ENCODE results near the gene LYRM2.
"Not testable (repeated sequence)": the region's sequence is repeated elsewhere in the genome, so short reads cannot be mapped to it uniquely, and the experiment has no call there.

LYRM2 gene

DNA sequence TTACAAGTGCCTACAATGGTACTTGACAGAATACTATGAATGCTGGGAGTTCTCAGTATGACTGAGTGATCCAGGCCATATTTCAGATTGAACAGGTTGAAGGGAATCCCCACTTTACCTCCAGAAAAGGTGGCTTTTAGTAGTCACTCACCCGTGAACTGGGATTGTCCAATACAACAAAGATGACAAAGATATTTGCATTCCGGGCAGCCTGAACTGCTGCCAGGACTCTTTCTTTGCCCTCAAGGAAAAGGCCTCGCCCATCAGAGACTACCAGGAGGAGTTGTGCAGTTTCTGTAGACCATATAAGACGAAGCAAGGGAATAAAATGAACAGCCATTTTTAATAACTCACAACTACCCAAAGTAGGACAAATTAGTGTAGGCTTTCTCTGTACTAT, 6.3 kb upstream of the LYRM2 start:
- no peak for DNase-seq

- DNase-seq: no peak
Observed at GRCh38 chr6:89643406-89643805, 4.9 kb upstream of the LYRM2 start.

GRCh38 chr6:89642956-89643355, 4.4 kb upstream of the LYRM2 start:
- DNase-seq: no peak

GRCh38 chr6:89641581-89641980, 3.0 kb upstream of the LYRM2 start:
- not testable (repeated sequence) for DNase-seq

- no peak for DNase-seq
Observed at GRCh38 chr6:89640804-89641203, 2.3 kb upstream of the LYRM2 start.

DNA sequence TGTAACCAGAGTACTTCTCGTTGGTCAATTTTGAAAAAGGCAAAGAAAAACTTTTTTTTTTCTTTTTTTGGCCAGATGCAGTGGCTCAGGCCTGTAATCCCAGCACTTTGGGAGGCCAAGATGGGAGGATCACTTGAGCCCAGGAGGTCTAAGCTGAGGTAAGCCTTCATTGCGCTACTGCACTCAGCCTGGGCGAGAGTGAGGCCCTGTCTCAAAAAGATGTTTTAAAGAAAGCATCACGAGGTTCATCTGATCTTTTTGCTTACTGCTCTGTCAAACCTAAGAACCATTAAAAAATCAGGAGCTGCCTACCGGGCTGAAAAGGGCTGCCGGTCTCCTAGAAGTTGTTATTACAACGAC, 607 bp downstream of the LYRM2 start:
- DNase-seq: no peak

DNA sequence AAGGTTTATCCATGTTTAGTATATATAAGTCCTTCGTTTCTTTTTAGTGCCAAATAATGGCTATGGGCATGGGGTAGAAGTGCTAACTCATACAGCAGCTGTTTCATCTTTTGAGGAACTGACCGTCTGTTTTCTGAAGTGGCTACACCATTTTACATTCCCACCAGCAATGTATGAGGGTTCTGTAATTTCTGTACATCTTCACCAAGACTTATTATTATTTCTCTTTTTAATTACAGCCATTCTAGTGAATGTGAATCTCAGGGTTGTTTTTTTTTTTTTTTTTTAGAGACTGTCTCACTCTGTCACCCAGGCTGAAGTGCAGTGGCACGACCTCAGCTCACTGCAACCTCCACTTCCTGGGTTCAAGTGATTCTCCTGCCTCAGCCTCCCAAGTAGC, 2.1 kb downstream of the LYRM2 start:
- DNase-seq: not testable (repeated sequence)

DNA sequence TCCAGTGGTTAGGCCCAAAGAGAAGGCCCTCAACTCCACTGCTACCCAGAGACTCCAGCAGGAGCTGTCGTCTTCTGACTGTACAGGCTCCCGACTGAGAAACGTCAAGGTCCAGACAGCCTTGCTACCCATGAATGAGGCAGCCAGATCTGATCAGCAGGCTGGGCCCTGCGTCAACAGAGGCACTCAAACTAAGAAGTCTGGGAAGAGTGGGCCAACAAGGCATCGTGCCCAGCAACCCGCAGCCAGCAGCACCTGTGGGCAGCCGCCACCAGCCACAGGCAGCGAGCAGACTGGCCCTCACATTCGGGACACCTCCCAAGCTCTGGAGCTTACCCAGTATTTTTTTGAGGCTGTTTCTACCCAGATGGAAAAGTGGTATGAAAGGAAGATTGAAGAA, 8.1 kb downstream of the LYRM2 start:
- DNase-seq: no peak

DNA sequence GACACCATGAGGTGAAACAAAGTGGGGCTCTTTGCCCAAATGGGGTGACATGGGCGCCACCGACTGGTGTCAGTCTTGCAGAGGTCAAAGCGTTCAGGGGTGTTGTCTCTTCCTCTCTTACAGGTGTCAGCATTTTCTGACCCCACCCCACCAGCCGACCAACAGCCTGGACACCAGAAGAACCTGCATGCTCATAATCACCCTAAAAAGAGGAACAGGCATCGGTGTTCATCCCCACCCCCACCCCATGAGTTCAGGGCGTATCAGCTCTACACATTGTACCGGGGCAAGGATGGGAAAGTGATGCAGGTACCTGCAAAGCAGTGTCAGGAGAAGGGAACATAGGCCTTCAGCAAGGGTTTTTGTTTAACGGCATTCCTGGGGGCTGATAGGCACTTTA, 14.8 kb downstream of the LYRM2 start:
- DNase-seq: no peak

DNA sequence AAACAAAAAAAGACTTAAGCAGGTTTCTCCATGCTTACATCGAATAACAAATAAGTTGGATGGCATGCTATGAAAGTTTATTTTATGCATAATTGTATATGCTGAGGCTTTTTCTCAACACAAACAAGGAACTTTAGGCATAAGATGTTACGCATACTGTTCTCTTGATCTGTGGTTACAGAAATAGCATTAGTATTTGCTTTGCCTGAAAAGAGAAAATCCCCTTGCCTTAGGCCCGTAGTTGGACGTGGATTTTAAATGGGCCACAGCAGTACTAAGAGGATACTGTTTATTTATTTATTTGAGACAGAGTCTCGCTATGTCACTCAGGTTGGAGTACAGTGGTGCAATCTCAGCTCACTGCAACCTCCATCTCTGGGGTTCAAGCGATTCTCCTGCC, 19.0 kb downstream of the LYRM2 start:
- DNase-seq: no peak

GRCh38 chr6:89618026-89618425, 20.5 kb downstream of the LYRM2 start:
- DNase-seq: no peak

GRCh38 chr6:89616531-89616930, 22.0 kb downstream of the LYRM2 start:
- no peak for DNase-seq

- DNase-seq: no peak
Observed at GRCh38 chr6:89615882-89616281, 22.7 kb downstream of the LYRM2 start.

- no peak for DNase-seq
Observed at GRCh38 chr6:89613790-89614189, 24.8 kb downstream of the LYRM2 start.

- no peak for DNase-seq
Observed at GRCh38 chr6:89612121-89612520, 26.4 kb downstream of the LYRM2 start.

DNA sequence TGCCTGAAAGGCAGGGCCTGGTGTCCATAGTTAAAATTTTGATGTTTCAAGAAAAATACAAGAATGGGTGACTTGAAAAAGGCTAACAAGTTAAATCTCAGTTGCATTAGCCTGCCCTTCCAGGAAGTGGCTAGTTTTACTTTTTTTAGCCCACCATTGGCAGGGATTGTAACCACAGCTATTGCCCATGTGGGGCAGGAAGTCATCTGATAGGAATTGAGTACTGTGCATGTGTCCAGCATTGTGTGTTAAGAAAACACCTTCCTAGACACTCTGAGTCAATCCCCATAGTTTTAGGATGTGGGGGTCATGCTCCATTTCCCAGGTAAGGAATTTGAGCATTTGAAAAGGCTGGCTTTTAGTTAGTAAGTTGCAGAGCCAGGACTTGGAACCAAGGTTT, 26.9 kb downstream of the LYRM2 start:
- DNase-seq: no peak

DNA sequence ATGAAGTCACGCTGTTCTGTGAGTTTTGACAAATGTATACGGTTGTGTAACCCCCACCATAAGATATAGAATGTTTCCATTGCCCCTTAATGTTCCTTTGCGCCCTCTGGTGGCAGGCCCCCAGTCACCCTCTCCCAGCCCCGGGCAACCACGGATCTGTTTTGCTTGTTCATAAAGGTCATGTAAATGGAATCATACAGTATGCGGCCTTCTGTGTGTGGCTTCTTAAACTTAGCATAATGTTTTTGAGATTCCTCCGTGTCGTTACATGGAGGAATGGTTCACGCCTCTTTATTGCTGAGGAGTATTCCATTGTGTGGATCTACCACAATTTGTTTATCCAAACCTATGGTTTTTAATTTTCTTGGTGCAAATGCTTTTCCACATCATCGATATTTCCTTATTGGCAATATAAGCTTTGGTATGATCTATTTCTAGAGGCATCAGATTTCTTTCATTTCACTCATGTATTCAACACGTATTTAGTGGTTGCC, 28.4 kb downstream of the LYRM2 start:
- peak; percentile 80 to 86 for DNase-seq

GRCh38 chr6:89605861-89606260, 32.7 kb downstream of the LYRM2 start:
- no peak for DNase-seq

DNA sequence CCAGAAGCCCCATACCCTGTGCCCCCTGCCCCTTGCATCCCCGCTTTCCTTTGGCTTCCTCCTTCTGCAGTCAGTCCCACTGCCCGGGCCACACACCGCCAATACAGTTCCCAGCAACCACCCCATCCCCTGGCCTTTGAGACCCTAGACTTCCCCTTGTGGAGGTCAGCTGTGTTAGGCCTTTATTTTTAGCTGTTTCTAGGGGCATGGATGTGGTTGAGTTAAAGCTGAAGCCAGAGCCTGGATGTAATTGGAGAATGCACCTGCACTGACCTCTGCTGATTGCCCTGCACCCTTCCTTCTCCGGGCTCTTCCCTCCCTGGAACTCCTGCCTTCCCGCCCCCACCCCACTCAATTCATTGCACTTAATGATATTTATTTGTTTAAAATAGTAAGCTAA, 33.9 kb downstream of the LYRM2 start:
- no peak for DNase-seq

GRCh38 chr6:89602166-89602565, 36.4 kb downstream of the LYRM2 start:
- no peak for DNase-seq

- DNase-seq: no peak
Observed at GRCh38 chr6:89599727-89600126, 38.8 kb downstream of the LYRM2 start.

DNA sequence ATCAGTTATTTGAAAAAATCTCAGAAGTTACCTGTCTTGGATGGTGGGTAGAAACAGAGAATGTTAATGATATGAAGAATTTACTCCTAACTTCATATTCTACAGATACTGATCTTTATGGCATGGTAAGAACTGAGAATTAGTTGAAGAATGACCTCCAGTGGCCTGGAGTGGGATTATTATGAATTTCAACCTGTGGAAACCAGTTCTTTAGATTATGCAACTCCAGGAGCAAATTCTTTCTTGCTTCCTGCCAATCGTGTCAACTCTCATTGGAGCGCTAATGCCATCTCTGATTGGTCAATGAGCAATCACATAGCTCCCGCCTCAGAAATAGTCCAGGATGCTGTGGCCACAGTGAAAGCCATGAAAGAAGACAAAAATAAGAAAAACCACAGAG, 40.6 kb downstream of the LYRM2 start:
- DNase-seq: no peak

DNA sequence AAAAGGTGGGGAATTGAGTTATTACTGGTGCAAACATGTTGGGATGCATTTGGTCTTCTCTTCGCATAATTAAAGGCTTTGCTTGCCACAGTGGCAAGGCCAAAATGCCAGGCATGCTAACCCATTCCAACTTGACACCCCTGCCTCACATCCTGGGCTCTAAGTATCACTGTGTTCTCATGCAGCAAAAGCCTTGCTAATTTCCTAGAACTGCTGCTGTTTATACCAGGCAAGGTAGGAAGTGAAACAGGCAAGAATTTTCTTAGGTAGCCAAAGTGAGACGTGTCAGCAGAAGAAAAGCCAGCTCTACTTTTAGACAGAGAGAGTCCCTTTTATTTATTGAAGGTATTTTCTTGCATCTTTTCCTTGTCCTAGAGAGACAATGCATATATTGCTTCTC, 41.2 kb downstream of the LYRM2 start:
- DNase-seq: no peak

GRCh38 chr6:89596484-89596883, 42.1 kb downstream of the LYRM2 start:
- no peak for DNase-seq

- DNase-seq: no peak
Observed at GRCh38 chr6:89596056-89596455, 42.5 kb downstream of the LYRM2 start.

DNA sequence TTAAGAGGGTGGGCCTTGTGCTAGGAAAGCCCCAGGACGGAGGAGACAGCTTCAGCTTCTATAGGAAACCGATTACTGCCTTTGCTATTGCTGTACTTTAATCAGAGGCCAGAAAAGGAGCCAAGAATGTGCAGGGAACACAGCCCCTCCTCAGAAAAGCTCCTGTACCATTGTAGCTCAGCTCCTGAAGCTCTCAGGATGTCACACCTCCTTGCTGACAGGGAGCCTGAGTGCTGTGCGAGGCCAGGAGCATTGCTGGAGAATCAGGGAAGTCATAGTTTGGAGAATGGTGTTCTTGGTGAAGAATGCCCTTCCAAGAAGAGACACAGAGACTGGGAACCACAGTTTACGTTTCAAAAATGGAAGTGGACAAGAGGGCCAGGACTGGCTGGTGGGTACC, 46.8 kb downstream of the LYRM2 start:
- no peak for DNase-seq
